Small intestine (tissue), 7 donors: ENCODE measurements around the gene EBNA1BP2. TPM values are rescaled to one million over a fixed set of nuclear protein-coding genes. Genes with fewer than 3 reads are reported as not detected.
"Not testable (repeated sequence)": the region's sequence is repeated elsewhere in the genome, so short reads cannot be mapped to it uniquely, and the experiment has no call there.

Experiments
- DNase-seq, 2 donors: peaks; one replicate each; pipeline versions ENCODE4 v3.0.0 to v3.0.0-alpha.2; 2013
- FAIRE-seq: peaks from 2 replicates; lab custom pipeline; 2012; peaks lifted over from hg19 to GRCh38; lab: Jason Lieb, UNC
- H3K27ac ChIP-seq, 3 donors: one replicate each; pipeline ENCODE4 v1.5.1; 2013; ENCODE audit warnings: low read length in 2 of 3, mild to moderate bottlenecking in 2 of 3, control low read depth in 1 of 3, inconsistent platforms in 1 of 3, low read depth in 1 of 3, moderate library complexity in 1 of 3
- H3K27me3 ChIP-seq, 3 donors: one replicate each; pipeline ENCODE4 v1.6.1; 2013; ENCODE audit warnings: low read length in 3 of 3, inconsistent platforms in 1 of 3; ENCODE audit not compliant: control insufficient read depth in 3 of 3, insufficient read depth in 3 of 3
- H3K36me3 ChIP-seq, 3 donors: one replicate each; pipeline ENCODE4 v1.6.1; 2013; ENCODE audit warnings: low read length in 3 of 3, inconsistent platforms in 1 of 3, low read depth in 1 of 3, mild to moderate bottlenecking in 1 of 3, moderate library complexity in 1 of 3; ENCODE audit not compliant: control insufficient read depth in 3 of 3, insufficient read depth in 2 of 3
- H3K4me1 ChIP-seq, 3 donors: one replicate each; pipeline ENCODE4 v1.6.1; 2013; ENCODE audit warnings: low read length in 2 of 3, inconsistent platforms in 1 of 3, low read depth in 1 of 3, mild to moderate bottlenecking in 1 of 3, moderate library complexity in 1 of 3; ENCODE audit not compliant: control insufficient read depth in 3 of 3, insufficient read depth in 2 of 3
- H3K4me3 ChIP-seq, 3 donors: one replicate each; pipeline ENCODE4 v1.5.1; 2013; ENCODE audit warnings: low read length in 3 of 3, control low read depth in 1 of 3, inconsistent platforms in 1 of 3, low read depth in 1 of 3, mild to moderate bottlenecking in 1 of 3, moderate library complexity in 1 of 3
- H3K9me3 ChIP-seq, 2 donors: one replicate each; pipeline ENCODE4 v1.6.1; 2013; ENCODE audit warnings: low read depth in 1 of 2, low read length in 1 of 2; ENCODE audit not compliant: control insufficient read depth in 2 of 2, insufficient read depth in 1 of 2
- WGBS, 3 donors: extraction: QIAGEN DNeasy Blood & Tissue Kit; methylation state at CpG; one replicate each; pipeline ENCODE4 v1.1.7; 2013; 5-methylcytosine and 5-hydroxymethylcytosine counted together
- polyA plus RNA-seq, 4 donors: library from polyadenylated mRNA; stranded (reverse) in 3 of 4; unstranded in 1 of 4; fragments of 200-250 nt in 3 of 4; fragments of 120-200 nt in 1 of 4; gene quantifications; one replicate each; pipeline versions ENCODE4 v1.2.1 to v1.2.3, GENCODE V29; 2013
- donor health status: healthy with polysubstance abuse.
- donor health status: control.
- donor health status: control.
- donor health status: Bipolar disorder and iron deficiency.
- donor health status: healthy.

EBNA1BP2 gene
- polyA plus RNA-seq, 4 donors, result 31.3 to 78.6 (median 44.5) TPM

DNA sequence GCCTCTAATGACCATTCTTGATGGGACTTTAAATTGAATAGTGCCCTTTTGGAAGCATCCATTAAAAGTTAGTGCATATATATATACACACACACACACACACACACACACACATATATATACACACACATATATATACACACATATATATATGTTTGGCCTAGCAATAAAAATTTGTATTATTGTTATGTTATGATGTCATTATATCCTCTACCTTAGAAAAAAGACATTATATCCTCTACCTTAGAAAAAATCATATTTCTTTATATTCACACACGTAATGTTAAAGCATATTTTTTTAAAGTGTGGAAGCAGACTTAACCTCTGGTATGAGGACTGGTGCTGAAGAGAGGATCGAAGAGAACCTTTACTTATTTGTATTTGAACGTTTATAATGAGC, 43.3 kb downstream of the EBNA1BP2 start:
- no peak overlapping the region for H3K27ac ChIP-seq
- no peak for DNase-seq
- WGBS, 3 donors, result 84 to 89% (median 86%) methylated on average over 3 of the region's 3 CpGs
- peaks cover 0 to 2% (median 0%) of the 10 kb centered on the region in 3 donors for H3K36me3 ChIP-seq
- no peaks in the 10 kb centered on the region for H3K27me3 ChIP-seq
- no peak for FAIRE-seq
- no peaks in the 10 kb centered on the region for H3K4me1 ChIP-seq
- no peak overlapping the region for H3K4me3 ChIP-seq
- H3K9me3 ChIP-seq, result no peaks in the 10 kb centered on the region

DNA sequence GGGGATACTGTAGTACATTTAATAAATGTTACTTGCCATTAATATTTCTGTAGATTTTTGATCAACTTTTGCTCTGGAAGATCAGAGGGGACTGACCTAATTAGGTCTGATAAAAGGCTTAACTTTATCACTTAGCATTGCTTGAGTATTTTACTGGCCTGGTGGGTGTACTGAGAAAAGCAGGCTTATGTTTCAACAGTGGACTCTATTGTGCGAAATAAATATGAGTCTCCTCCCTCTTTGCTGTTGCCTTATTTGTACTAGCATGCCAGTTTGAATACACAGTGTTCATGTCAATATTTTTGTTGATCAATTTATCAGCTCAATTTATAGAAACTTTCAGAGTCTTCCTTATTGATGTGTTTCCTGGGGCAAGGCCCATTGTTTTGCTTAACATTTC, 49.1 kb downstream of the EBNA1BP2 start:
- DNase-seq (no peak), FAIRE-seq (no peak)
- no peaks in the 10 kb centered on the region for H3K36me3 ChIP-seq

GRCh38 chr1:43121256-43121900, 50.7 kb downstream of the EBNA1BP2 start:
- no peak overlapping the region for H3K4me3 ChIP-seq
- no peak overlapping the region for H3K27ac ChIP-seq
- no peak for FAIRE-seq

More for the DNA sequence above, 49.1 kb downstream of the EBNA1BP2 start:
- 64 to 67% (median 64%) methylated on average over 1 of the region's 1 CpG for WGBS, 3 donors
- Histone ChIP-seq H3K27ac (no peak overlapping the region), H3K4me1 (no peaks in the 10 kb centered on the region), H3K27me3 (no peaks in the 10 kb centered on the region), H3K9me3 (no peaks in the 10 kb centered on the region), H3K4me3 (no peak overlapping the region)

DNA sequence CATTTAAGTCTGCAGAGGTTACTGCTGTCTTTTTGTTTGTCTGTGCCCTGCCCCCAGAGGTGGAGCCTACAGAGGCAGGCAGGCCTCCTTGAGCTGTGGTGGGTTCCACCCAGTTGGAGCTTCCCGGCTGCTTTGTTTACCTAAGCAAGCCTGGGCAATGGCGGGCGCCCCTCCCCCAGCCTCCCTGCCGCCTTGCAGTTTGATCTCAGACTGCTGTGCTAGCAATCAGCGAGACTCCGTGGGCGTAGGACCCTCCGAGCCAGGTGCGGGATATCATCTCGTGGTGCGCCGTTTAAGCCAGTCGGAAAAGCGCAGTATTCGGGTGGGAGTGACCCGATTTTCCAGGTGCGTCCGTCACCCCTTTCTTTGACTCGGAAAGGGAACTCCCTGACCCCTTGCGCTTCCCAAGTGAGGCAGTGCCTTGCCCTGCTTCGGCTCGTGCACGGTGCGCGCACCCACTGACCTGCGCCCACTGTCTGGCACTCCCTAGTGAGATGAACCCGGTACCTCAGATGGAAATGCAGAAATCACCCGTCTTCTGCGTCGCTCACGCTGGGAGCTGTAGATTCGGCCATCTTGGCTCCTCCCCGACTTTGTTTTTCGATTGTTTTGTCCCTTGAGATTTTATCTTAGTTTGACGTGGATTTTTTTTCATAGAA, 52.0 kb downstream of the EBNA1BP2 start:
- not testable (repeated sequence) for H3K4me3 ChIP-seq, FAIRE-seq, DNase-seq, H3K27ac ChIP-seq, H3K27me3 ChIP-seq, H3K4me1 ChIP-seq, H3K9me3 ChIP-seq, H3K36me3 ChIP-seq
- WGBS, 3 donors, result 61 to 76% (median 69%) methylated on average over 17 to 35 of the region's 35 CpGs

More at GRCh38 chr1:43121256-43121900, 50.7 kb downstream of the EBNA1BP2 start:
- no peaks in the 10 kb centered on the region for H3K4me1 ChIP-seq
- 77 to 85% (median 79%) methylated on average over 8 of the region's 8 CpGs for WGBS, 3 donors
- H3K36me3 ChIP-seq, result no peaks in the 10 kb centered on the region
- no peaks in the 10 kb centered on the region for H3K9me3 ChIP-seq
- H3K27me3 ChIP-seq, result no peaks in the 10 kb centered on the region
- no peak for DNase-seq

Other genes starting within 250 kb of the EBNA1BP2 start
- gene SLC2A1, start 213.4 kb downstream of the EBNA1BP2 start, polyA plus RNA-seq, result 10 to 100 TPM in 2 of 4 donors, 1 to 10 TPM in 2; 1.1 to 61.3 (median 8.4) TPM
- gene CFAP57, start within 50 bp of the EBNA1BP2 start, polyA plus RNA-seq, result under 1 TPM in 2 of 4 donors, not detected in 2; 0.03 to 0.31 TPM
- gene TMEM125, start 97.7 kb upstream of the EBNA1BP2 start, polyA plus RNA-seq, result 10 to 100 TPM; 38.3 to 94.3 (median 68.5) TPM
- gene C1orf210, start 113.3 kb upstream of the EBNA1BP2 start, polyA plus RNA-seq, result 10 to 100 TPM; 24.7 to 69.8 (median 55.9) TPM
- 10 to 100 TPM in 2 of 4 donors, under 1 TPM in 2; 0.45 to 27.3 (median 6.2) TPM for gene TIE1, start 128.7 kb upstream of the EBNA1BP2 start, polyA plus RNA-seq
- gene MPL, start 165.5 kb upstream of the EBNA1BP2 start, polyA plus RNA-seq, result under 1 TPM in 1 of 4 donors, not detected in 3; 0.16 TPM
- 10 to 100 TPM in 2 of 4 donors, 1 to 10 TPM in 2; 3.8 to 62.2 (median 14.0) TPM for gene CDC20, start 186.7 kb upstream of the EBNA1BP2 start, polyA plus RNA-seq
- gene ELOVL1, start 195.7 kb upstream of the EBNA1BP2 start, polyA plus RNA-seq, result 100 to 1,000 TPM in 1 of 4 donors, 10 to 100 TPM in 3; 60.6 to 105 (median 71.1) TPM
- gene MED8, start 217.5 kb upstream of the EBNA1BP2 start, polyA plus RNA-seq, result 10 to 100 TPM; 36.5 to 40.3 (median 37.7) TPM
- 10 to 100 TPM in 3 of 4 donors, 1 to 10 TPM in 1; 8.9 to 23.7 (median 19.0) TPM for gene SZT2, start 217.6 kb upstream of the EBNA1BP2 start, polyA plus RNA-seq